AG08396 (cell line): ENCODE data around the gene PWWP2B.

Experiments
- DNase-seq: peaks from one replicate; pipeline ENCODE4 v3.0.0; 2012; ENCODE audit warnings: low spot score, mixed read lengths

The PWWP2B gene

GRCh38 chr10:132394936-132395703 lies 1.9 kb upstream of the PWWP2B start:
- DNase-seq, result no peak

GRCh38 chr10:132395704-132396493 lies 1.1 kb upstream of the PWWP2B start:
- DNase-seq, result no peak

DNA sequence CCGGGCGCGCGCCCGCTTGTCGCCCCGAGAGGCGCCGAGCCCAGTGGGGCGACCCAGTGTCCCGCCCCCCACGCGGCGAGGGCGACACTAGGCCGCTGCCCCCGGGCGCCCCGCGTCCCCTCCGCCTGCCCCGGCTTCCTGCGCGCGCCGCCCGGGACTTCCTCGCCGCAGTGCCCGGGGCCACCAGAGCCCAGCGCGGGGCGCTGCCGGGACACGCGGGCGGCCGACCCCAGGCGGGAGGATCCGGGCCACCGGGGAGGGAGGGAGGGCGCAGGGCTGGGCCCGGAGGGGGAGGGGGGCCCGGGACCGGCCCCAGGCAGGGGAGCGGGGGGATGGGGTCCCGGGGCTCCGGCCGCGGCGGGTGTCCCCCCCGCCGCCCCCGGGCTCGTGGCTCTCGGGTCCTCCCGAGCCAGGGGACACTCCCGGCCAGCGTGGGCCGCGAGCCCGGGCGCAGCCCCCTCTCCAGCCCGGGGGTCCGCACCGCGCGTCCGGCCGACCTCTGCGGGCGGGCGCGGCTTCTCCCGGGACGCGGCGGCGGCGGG lies 435 bp upstream of the PWWP2B start:
- peak; percentile 89 for DNase-seq

DNA sequence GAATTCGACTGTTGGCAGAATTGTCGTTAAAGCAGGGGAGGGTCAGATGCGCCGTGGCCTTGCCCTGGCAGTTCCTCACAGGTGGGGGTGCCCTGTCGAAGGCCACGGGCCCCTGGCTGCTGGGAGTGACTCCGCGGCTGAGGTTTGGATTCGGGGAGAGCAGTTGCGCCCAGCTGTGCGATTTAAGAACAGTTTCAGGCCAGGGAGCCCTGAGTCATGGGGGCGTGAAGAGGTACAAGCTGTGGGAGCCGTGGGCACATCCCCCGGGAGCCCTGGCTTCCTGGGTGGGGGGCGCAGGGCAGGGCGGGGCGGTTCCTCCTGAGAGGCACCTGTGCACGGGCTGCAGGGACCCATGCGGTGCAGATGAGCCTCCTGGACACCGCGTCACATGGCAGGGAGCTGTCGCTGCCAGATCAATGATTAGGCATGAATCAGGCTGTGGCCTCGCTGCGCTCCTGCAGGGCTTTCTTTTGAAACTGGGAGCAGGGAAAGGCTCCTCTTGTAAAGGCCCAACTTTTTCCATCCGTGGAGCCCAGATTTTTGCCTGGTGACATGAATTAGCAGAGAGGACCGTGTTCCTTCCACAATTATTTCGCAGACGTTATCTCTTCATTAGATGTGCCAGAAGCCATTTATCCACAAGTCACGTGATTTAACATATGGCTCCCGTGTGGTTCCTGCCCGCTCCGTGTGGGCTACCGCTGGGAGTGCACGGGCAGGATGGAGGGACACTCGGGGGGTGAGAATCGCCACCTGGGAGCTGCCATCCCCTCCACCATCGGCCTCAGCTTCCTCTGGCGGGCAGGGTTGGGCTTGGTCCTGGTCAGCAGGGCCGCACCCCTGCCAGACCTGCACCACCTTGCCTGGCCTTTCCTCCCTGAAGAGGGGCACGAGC lies 918 bp downstream of the PWWP2B start:
- DNase-seq, result peak; percentile 83

DNA sequence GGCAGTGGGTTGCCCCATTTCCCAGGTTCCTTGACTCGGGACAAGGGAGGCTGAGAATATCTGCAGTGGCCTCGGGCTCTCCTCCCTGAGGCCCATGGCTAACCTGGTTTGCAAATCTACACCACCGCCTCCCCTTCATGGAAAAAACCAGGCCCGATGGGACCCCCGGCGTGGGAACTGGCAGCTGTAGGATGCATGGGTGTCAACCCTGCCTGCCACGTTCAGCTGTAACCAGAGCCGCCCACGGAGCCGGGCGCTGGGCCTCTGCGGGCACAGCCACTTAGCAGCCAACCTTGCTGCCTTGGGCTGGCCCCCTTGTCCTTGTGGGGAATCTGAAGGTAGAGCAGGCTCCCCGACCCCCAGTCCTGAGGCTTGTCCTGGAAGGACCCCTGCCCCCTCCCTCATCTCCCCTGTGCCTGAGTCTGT lies 1.6 kb downstream of the PWWP2B start:
- DNase-seq, result no peak

- no peak for DNase-seq
Observed at GRCh38 chr10:132399117-132400035, 2.4 kb downstream of the PWWP2B start.

DNA sequence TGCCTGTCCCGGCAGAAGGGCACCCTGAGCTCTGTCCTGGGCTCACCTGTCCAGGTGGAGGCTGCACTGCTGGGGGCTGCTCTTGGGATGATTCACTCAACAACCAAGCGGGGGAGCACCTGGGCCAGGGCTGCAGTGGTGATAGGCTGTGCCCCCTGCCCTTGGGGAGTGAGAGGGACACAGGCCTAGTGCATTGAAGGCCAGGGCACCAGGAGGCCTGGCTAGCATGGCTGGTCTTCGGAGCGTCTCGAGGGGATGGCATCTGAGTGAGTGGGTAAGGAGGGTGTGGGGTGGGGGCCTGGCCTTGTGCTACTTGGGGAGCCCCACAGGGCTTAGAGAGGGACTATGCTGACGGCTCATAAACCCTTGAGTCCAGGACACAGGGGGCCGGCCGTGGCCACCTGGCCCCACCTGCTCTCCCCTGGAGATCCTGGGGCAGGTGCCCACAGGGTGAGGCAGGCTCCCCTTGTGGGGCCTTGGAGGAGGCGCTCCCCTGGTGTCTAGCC lies 3.1 kb downstream of the PWWP2B start:
- no peak for DNase-seq

GRCh38 chr10:132400547-132401151 lies 3.6 kb downstream of the PWWP2B start:
- no peak for DNase-seq

DNA sequence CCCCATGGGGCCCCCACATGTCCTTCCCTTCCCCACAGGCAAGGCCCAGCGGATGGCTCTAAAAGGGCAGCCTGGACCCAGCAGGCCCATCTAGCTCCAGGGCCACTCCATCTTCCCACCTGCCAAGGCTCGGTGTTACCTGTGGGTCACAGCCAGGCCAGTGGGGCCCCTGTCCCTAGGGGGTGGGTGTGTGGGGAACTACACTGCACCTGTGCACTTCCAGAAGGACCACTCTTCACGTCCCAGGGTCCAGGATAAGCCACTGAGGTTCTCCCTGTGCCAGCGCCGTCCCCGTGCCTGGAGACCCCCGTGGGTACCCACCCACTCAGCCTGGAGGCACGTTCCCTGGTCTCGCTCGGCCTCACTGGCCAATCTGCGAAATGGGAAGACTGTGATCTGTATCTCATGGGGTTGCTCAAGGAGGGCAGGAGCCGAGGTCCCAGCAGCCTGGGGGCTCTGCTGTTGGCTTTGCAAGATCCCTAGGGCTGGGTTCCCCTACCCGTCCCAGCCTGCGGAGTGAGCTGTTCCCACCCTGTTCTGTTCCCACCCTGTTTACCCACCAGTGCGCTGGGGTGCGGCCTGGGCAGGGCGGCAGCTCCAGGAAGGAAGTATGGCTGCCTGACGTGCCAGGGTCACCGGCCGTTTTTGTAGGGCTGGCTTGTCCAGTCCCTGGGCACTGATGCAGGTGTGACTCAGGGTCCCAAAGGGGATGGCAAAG lies 4.6 kb downstream of the PWWP2B start:
- DNase-seq, result no peak

GRCh38 chr10:132402781-132403241 lies 5.8 kb downstream of the PWWP2B start:
- no peak for DNase-seq

DNA sequence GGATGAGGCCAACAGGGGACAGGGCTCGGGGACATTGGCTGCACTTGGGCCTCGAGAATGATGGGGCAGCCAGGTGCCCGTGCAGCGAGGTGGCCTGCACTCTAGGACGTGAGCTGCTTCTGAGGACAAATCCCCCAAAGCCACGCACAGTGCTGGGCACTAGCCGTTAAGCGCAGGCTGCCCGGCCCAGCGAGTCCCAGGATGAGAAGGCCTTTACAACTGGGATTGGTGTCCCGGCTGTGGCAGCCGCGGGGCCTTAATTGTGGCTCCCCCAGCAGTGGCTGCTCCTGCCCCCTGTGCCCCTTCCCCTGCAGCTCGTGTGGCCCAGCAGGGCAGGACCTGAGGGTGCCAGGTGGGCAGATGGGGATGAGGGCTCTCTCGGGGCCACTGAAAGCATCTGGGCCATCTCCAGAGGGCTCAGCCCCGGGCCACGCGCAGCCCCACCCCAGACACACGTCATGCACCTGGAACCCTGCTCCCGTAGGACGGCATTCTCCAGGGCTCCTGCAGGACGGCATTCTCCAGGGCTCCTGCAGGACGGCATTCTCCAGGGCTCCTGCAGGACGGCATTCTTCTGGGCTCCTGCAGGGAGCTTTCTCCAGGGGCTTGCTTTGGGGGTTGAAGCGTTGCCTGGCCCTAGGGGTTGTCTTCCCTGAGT lies 6.6 kb downstream of the PWWP2B start:
- DNase-seq, result no peak

GRCh38 chr10:132404169-132404880 lies 7.3 kb downstream of the PWWP2B start:
- no peak for DNase-seq

- no peak for DNase-seq
Observed at GRCh38 chr10:132404911-132405462, 8.0 kb downstream of the PWWP2B start.

DNA sequence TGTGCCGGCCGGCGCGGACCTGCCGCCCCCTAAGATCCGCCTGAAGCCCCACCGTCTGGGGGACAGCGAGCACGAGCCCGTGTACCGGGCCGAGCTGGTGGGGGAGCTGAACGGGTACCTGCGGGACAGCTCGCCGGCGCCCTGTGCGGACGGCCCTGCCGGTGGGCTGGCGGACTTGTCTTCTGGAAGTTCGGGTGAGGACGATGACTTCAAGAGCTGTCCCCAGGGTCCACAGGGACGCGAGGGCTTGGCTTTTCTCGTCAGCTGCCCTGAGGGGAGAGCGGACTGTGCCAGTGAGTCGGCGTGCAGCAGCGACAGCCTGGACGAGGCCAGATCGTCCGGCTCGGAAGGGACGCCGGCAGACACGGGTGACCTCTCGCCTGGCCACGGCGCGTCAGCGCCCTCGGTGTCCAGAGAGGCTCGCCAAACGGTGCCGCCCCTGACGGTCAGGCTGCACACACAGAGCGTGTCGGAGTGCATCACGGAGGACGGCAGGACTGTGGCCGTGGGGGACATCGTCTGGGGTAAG lies 8.5 kb downstream of the PWWP2B start:
- no peak for DNase-seq

DNA sequence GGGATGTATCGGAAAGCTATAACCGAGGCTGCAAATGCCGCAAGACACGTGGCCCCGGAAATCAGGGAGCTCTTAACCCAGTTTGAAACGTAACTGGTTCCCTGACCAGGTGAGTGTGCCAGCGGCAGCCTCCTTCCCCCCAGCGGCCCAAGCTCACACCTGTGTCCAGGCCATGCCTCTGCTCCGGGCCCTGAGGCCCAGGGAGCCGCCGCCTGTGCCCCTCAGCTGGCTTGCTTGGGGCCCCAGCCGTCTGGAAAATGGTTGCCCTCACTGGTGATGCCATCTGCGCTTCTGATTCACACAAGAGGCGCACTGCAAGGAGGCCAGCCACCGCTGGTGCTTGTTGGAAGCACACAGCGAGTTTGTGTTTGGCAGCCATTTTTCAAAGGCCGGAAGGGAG lies 9.2 kb downstream of the PWWP2B start:
- no peak for DNase-seq

DNA sequence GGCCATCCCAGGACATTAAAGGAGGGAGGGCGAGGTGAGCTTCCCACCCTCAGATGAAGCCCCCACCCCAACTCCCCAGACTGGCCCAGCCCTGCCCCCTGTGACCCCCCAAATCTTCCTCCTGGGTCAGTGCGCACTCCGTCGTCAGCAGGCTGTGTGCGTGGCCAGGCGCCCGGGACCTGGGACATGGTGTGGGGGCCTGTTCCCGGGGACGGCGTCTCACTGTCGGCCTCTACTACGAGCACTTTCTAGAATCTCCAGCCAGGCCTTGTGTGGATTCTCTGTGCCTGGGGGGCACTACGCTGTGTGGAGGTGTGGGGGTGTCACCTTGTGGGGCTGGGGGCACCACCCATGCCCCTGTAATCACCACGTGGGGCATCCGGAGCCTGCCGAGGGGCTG lies 9.8 kb downstream of the PWWP2B start:
- DNase-seq, result no peak

- no peak for DNase-seq
Observed at GRCh38 chr10:132407243-132407746, 10.3 kb downstream of the PWWP2B start.
